Endodermal cell (in vitro differentiated cells): Measurements from ENCODE around the gene ZNF213. TPM values are rescaled to one million over a fixed set of nuclear protein-coding genes. Genes with fewer than 3 reads are reported as not detected.

Experiments used
- DNase-seq: peaks from one replicate; pipeline ENCODE4 v3.0.0-alpha.2; 2017
- H3K27ac ChIP-seq: 2 replicates; pipeline ENCODE4 v1.5.1; 2013; ENCODE audit warnings: mild to moderate bottlenecking, low read depth, low read length, moderate library complexity
- H3K27me3 ChIP-seq: 2 replicates; pipeline ENCODE4 v1.6.1; 2013; ENCODE audit warnings: mild to moderate bottlenecking, low read length, moderate library complexity; ENCODE audit not compliant: insufficient read depth, control insufficient read depth, poor library complexity, severe bottlenecking
- H3K36me3 ChIP-seq: 2 replicates; pipeline ENCODE4 v1.7.0; 2013; ENCODE audit warnings: mild to moderate bottlenecking, low read length, moderate library complexity; ENCODE audit not compliant: control insufficient read depth, insufficient read depth
- H3K4me1 ChIP-seq: one replicate; pipeline ENCODE4 v1.7.0; 2013; ENCODE audit warnings: low read length; ENCODE audit not compliant: control insufficient read depth, insufficient read depth
- H3K4me3 ChIP-seq: 2 replicates; pipeline ENCODE4 v1.5.1; 2013; ENCODE audit warnings: mild to moderate bottlenecking, low read length, moderate library complexity
- H3K9ac ChIP-seq: 2 replicates; pipeline ENCODE4 v1.6.1; 2013; ENCODE audit warnings: mild to moderate bottlenecking, low read length, moderate library complexity; ENCODE audit not compliant: poor library complexity, severe bottlenecking; ENCODE audit errors: extremely low read depth
- H3K9me3 ChIP-seq: 2 replicates; pipeline ENCODE4 v1.6.1; 2013; ENCODE audit warnings: mild to moderate bottlenecking, low read length, moderate library complexity; ENCODE audit not compliant: control insufficient read depth
- H3K27ac Mint-ChIP-seq: 2 replicates; pipeline ENCODE4 v1.8.0; 2020; ENCODE audit warnings: mixed read lengths
- H3K27me3 Mint-ChIP-seq: 2 replicates; pipeline ENCODE4 v1.8.0; 2021; ENCODE audit warnings: mild to moderate bottlenecking, mixed read lengths; ENCODE audit not compliant: insufficient read depth
- H3K36me3 Mint-ChIP-seq: 2 replicates; pipeline ENCODE4 v1.8.0; 2020; ENCODE audit warnings: low read depth, mixed read lengths
- H3K4me1 Mint-ChIP-seq: 2 replicates; pipeline ENCODE4 v1.8.0; 2020; ENCODE audit warnings: mixed read lengths
- H3K4me3 Mint-ChIP-seq: 2 replicates; pipeline ENCODE4 v1.8.0; 2020; ENCODE audit warnings: mild to moderate bottlenecking, moderate library complexity, mixed read lengths
- H3K9me3 Mint-ChIP-seq: 2 replicates; pipeline ENCODE4 v1.8.0; 2020; ENCODE audit warnings: mild to moderate bottlenecking, mixed read lengths
- CTCF ChIP-seq: fragments of 200-600 bp; sonication (generic); conservative IDR thresholded peaks from 2 replicates; pipeline ENCODE4 v1.5.0; 2021; ENCODE audit warnings: antibody characterized with exemption, mild to moderate bottlenecking
- WGBS, 2 experiments: methylation state at CpG; one replicate each; pipeline versions ENCODE4 v1.1.5 to v1.1.7; 2013; ENCODE audit warnings: missing lambda C conversion rate in 2 of 2, mixed read lengths in 1 of 2; ENCODE audit not compliant: insufficient coverage in 1 of 2, insufficient read length in 1 of 2; 5-methylcytosine and 5-hydroxymethylcytosine counted together
- total RNA-seq, 2 donors: library from RNA; stranded (reverse); fragmentation: NEBNext Ultra II Directional in 1 of 2; extraction: Animal tissue kit (Norgen Biotek cat#: 25700) in 1 of 2; gene quantifications; 2 replicates in 1 of 2; 3 replicates in 1 of 2; pipeline ENCODE4 v1.2.1, GENCODE V29; 2021

Gene ZNF213
- total RNA-seq, 2 donors from 2014 or later, result 5.1 to 6.3 TPM

DNA sequence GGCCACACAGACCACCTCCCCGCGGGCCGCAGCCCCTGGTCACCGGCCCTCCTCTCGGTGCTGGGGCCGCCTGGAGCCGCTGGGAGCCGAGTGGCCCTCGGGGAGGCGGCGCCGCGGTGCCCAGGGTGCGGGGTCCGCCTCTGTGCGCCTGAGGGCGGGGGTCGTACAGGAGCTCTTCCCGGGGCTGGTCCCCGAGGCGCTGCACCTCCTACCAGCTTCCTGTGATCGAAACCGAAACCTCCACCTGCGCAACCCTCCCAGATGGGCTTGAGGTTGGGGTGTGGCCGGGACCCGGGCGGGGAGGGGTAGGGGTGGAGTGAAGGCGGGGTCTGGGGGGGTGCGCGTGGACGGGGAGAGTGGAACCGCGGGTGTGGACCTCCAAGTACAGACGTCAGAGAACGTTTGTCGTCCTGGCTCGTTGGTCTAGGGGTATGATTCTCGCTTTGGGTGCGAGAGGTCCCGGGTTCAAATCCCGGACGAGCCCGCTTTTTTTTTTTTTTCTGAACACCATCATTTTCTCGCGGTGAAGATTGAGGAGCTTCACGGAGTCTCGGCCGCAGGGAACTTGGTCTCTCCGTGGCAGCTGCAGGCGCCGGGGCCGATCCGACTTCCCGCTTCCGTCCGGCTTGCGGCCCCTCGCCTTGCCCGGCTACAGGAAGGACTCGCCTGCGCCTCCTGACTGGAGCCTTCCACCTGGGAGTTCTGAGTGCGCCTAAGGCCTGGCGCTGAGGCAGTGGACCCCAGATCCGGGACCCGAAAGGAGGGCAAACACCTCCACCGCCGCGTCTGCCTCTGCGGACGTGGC, 23.9 kb downstream of the ZNF213 start:
- Histone ChIP-seq H3K9me3 (no peaks in the 10 kb centered on the region), H3K9ac (peak overlapping the region; percentile 57), H3K4me3 (peak overlapping the region; percentile 87), H3K36me3 (no peaks in the 10 kb centered on the region), H3K27me3 (peaks cover 8% of the 10 kb centered on the region), H3K4me1 (no peaks in the 10 kb centered on the region), H3K27ac (no peak overlapping the region)
- peaks cover 28% of the 10 kb centered on the region for H3K27me3 Mint-ChIP-seq
- WGBS, 2 experiments, result 1% methylated on average over 32 to 70 of the region's 70 CpGs
- peak; percentile 95 for DNase-seq
- peaks cover 3% of the 10 kb centered on the region for H3K4me1 Mint-ChIP-seq
- H3K27ac Mint-ChIP-seq, result peak overlapping the region; percentile 90
- no peaks in the 10 kb centered on the region for H3K36me3 Mint-ChIP-seq
- no peak for TF ChIP-seq CTCF
- peaks cover 2% of the 10 kb centered on the region for H3K9me3 Mint-ChIP-seq
- peak overlapping the region; percentile 72 for H3K4me3 Mint-ChIP-seq

GRCh38 chr16:3161235-3162018, 26.6 kb downstream of the ZNF213 start:
- H3K36me3 Mint-ChIP-seq, result no peaks in the 10 kb centered on the region
- peaks cover 19% of the 10 kb centered on the region for H3K27me3 Mint-ChIP-seq
- Histone ChIP-seq H3K4me1 (no peaks in the 10 kb centered on the region), H3K9ac (no peak overlapping the region), H3K4me3 (no peak overlapping the region), H3K36me3 (no peaks in the 10 kb centered on the region), H3K9me3 (no peaks in the 10 kb centered on the region), H3K27ac (no peak overlapping the region), H3K27me3 (peaks cover 9% of the 10 kb centered on the region)
- H3K4me3 Mint-ChIP-seq, result peak overlapping the region; percentile 26
- no peaks in the 10 kb centered on the region for H3K9me3 Mint-ChIP-seq
- WGBS, 2 experiments, result 93 to 95% methylated on average over 30 to 36 of the region's 36 CpGs
- H3K27ac Mint-ChIP-seq, result no peak overlapping the region
- no peak for DNase-seq
- TF ChIP-seq CTCF, result no peak
- peaks cover 3% of the 10 kb centered on the region for H3K4me1 Mint-ChIP-seq

DNA sequence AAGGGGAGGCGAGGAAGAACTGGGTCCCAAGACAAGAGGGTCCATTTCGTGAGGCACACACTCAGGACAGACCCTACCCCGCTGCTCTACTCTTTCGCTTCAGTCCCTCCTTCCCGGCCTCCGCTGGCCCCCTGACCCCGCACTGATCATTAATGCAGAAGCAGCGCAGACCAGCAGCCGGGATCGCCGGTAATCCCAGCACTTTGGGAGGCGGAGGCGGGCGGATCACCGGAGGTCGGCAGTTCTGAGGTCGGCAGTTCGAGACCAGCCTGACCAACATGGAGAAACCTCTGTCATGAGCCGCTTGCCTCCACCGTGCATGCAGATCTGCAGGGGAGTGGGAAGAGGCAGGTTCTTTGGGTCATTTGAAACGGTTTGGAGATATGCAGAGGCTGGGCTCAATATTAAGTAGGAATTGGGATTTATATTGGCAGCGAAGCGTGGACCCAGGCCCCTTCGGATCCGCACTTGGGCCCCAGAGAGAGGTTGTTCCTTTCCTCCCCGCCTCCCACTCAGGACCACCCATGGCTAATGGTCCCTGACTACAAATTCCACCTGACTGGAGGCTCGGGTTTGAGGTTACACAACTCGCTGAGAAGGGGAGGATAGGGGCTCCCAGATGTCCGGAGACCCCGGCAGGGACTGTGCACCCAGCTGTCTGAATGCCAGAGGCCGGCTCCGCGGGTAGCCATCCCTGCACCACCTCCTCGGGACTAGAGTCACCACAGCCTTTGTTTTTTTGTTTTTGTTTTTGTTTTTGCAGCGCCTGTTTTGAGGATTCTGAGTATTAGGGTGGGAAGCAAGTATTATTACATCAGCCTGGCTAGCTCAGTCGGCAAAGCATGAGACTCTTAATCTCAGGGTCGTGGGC, 29.5 kb downstream of the ZNF213 start:
- H3K27ac Mint-ChIP-seq, result no peak overlapping the region
- H3K36me3 ChIP-seq, result no peaks in the 10 kb centered on the region
- no peak overlapping the region for H3K9ac ChIP-seq
- peaks cover 26% of the 10 kb centered on the region for H3K27me3 ChIP-seq
- no peak for DNase-seq
- no peak overlapping the region for H3K4me3 Mint-ChIP-seq
- H3K27ac ChIP-seq, result no peak overlapping the region
- H3K4me1 ChIP-seq, result no peaks in the 10 kb centered on the region
- no peak overlapping the region for H3K4me3 ChIP-seq
- peaks cover 32% of the 10 kb centered on the region for H3K27me3 Mint-ChIP-seq
- TF ChIP-seq CTCF, result no peak
- H3K9me3 Mint-ChIP-seq, result no peaks in the 10 kb centered on the region
- 88 to 92% methylated on average over 28 to 37 of the region's 37 CpGs for WGBS, 2 experiments
- no peaks in the 10 kb centered on the region for H3K9me3 ChIP-seq
- H3K4me1 Mint-ChIP-seq, result no peaks in the 10 kb centered on the region
- no peaks in the 10 kb centered on the region for H3K36me3 Mint-ChIP-seq
